Gastrocnemius medialis (tissue), 4 donors: Measurements from ENCODE around the gene KCTD10. TPM values are rescaled to one million over a fixed set of nuclear protein-coding genes. Genes with fewer than 3 reads are reported as not detected.

Experiments
- ATAC-seq, 2 donors: fragments of 150-250 bp; one replicate each; pipeline ENCODE4 v1.9.1; 2016
- DNase-seq, 2 donors: peaks; one replicate each; pipeline ENCODE4 v3.0.0-alpha.2; 2019
- H3K27ac ChIP-seq, 4 donors: fragments of 200-600 bp; sonication (generic); 1 replicate in 1 of 4; 2 replicates in 3 of 4; pipeline ENCODE4 v1.5.1; 2016 to 2018; ENCODE audit warnings: mild to moderate bottlenecking in 2 of 4, moderate library complexity in 1 of 4
- H3K27me3 ChIP-seq, 3 donors: fragments of 200-600 bp; sonication (generic) in 2 of 3; 1 replicate in 1 of 3; 2 replicates in 2 of 3; pipeline versions ENCODE4 v1.5.1 to v1.6.0; 2016 to 2019; ENCODE audit warnings: mild to moderate bottlenecking in 1 of 3, moderate library complexity in 1 of 3
- H3K36me3 ChIP-seq, 2 donors: fragments of 200-600 bp; sonication (generic) in 1 of 2; one replicate each; pipeline ENCODE4 v1.5.1; 2017 to 2018
- H3K4me1 ChIP-seq, 2 donors: fragments of 200-600 bp; sonication (generic) in 1 of 2; one replicate each; pipeline ENCODE4 v1.5.1; 2016 to 2017; ENCODE audit warnings: mild to moderate bottlenecking in 2 of 2
- H3K4me3 ChIP-seq, 4 donors: fragments of 200-600 bp; sonication (generic) in 3 of 4; 1 replicate in 1 of 4; 2 replicates in 3 of 4; pipeline ENCODE4 v1.5.1; 2016 to 2019; ENCODE audit warnings: mild to moderate bottlenecking in 2 of 4
- H3K9me3 ChIP-seq, 3 donors: fragments of 200-600 bp; sonication (generic) in 2 of 3; 1 replicate in 1 of 3; 2 replicates in 2 of 3; pipeline ENCODE4 v1.5.1; 2016 to 2019
- CTCF ChIP-seq, 5 experiments: fragments of 450-650 bp in 3 of 5; fragments of 200-600 bp in 2 of 5; sonication (generic) in 2 of 5; IDR thresholded peaks in 4 of 5; conservative IDR thresholded peaks in 1 of 5; 1 replicate in 4 of 5; 2 replicates in 1 of 5; pipeline ENCODE4 v1.5.1; 2016 to 2019; ENCODE audit warnings: antibody characterized with exemption in 5 of 5, mild to moderate bottlenecking in 3 of 5, moderate library complexity in 3 of 5
- POLR2A ChIP-seq, 2 donors: fragments of 450-650 bp; IDR thresholded peaks; one replicate each; pipeline ENCODE4 v1.6.1; 2017; ENCODE audit warnings: antibody characterized with exemption in 2 of 2, mild to moderate bottlenecking in 2 of 2, moderate library complexity in 2 of 2
- in situ Hi-C, 4 donors: fragments of 200-750 bp; cut with MboI; loops; one replicate each; pipeline versions ENCODE4 v1.15.0 to v1.8.0; 2017; ENCODE audit warnings: low sequenced_read_pairs in 4 of 4
- intact Hi-C: fragments of 100-400 bp; cut with DNase I; formaldehyde crosslinking; loops from one replicate; pipeline ENCODE4 v1.15.1; 2023; ENCODE audit warnings: low total_unique reads
- total RNA-seq, 4 donors: library from RNA; depleted of rRNA; stranded (reverse); fragments of >200 nt; gene quantifications; one replicate each; pipeline versions ENCODE4 v1.1.0 to v1.2.3, GENCODE V29; 2016

KCTD10 gene
- total RNA-seq, 4 donors from 2014 or later: 7.5 to 14.8 (median 10.6) TPM

DNA sequence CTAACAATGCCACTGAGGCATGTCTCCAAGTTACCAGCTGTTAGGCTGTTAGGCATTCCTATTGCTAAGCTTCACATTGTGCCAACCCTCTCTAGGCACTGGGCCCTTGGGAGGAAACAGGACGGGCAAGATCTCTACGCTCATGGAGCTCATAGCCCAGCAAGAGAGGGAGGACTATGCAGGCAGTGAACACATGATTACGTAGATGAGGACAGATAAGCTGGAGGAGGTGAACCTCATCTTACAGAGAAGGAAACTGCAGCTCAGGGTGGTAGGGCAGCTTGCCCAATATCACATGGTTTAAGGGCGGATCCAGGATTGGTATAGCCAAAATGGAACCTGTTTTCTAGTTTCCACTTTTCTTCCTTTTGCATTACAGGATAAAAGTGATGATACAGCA lies 8.1 kb upstream of the KCTD10 start:
- ATAC-seq (no peak), DNase-seq (no peak)
- TF ChIP-seq POLR2A (IDR thresholded peaks at IDR 0.05) (no peak), CTCF (IDR thresholded peaks at IDR 0.05 in 4 of 5, conservative IDR thresholded peaks at IDR 0.05 in 1 of 5) (no peak)
- H3K27me3 ChIP-seq: no peaks in the 10 kb centered on the region
- in situ Hi-C loops: no loop called here
- intact Hi-C loops: no loop called here
- H3K27ac ChIP-seq: no peak overlapping the region
- H3K36me3 ChIP-seq: peaks cover 0 to 80% of the 10 kb centered on the region in 2 donors
- H3K4me3 ChIP-seq: no peak overlapping the region
- no peaks in the 10 kb centered on the region for H3K9me3 ChIP-seq
- H3K4me1 ChIP-seq: peaks cover 0 to 14% of the 10 kb centered on the region in 2 donors

- H3K4me3 ChIP-seq: no peak overlapping the region
- in situ Hi-C loops (no loop called here), intact Hi-C loops (no loop called here)
- H3K27ac ChIP-seq: no peak overlapping the region
- no peak for TF ChIP-seq CTCF (IDR thresholded peaks at IDR 0.05 in 4 of 5, conservative IDR thresholded peaks at IDR 0.05 in 1 of 5)
- TF ChIP-seq POLR2A (IDR thresholded peaks at IDR 0.05): no peak
- peaks cover 11 to 12% of the 10 kb centered on the region in 2 donors for H3K4me1 ChIP-seq
- H3K36me3 ChIP-seq: peaks cover 0 to 62% of the 10 kb centered on the region in 2 donors
- H3K9me3 ChIP-seq: no peaks in the 10 kb centered on the region
- DNase-seq (no peak), ATAC-seq (no peak)
- H3K27me3 ChIP-seq: no peaks in the 10 kb centered on the region
Measured at GRCh38 chr12:109483346-109483745, 6.2 kb upstream of the KCTD10 start.

GRCh38 chr12:109482894-109483293 lies 5.8 kb upstream of the KCTD10 start:
- in situ Hi-C loops: no loop called here
- ATAC-seq: no peak

GRCh38 chr12:109482491-109482890 lies 5.4 kb upstream of the KCTD10 start:
- peaks cover 0 to 53% of the 10 kb centered on the region in 2 donors for H3K36me3 ChIP-seq
- TF ChIP-seq CTCF (IDR thresholded peaks at IDR 0.05 in 4 of 5, conservative IDR thresholded peaks at IDR 0.05 in 1 of 5) (no peak), POLR2A (IDR thresholded peaks at IDR 0.05) (no peak)
- H3K4me1 ChIP-seq: peaks cover 15% of the 10 kb centered on the region in 2 donors
- no peaks in the 10 kb centered on the region for H3K9me3 ChIP-seq
- H3K27ac ChIP-seq: no peak overlapping the region
- H3K27me3 ChIP-seq: no peaks in the 10 kb centered on the region
- intact Hi-C loops: no loop called here
- H3K4me3 ChIP-seq: no peak overlapping the region
- no peak for DNase-seq
- no peak for ATAC-seq
- in situ Hi-C loops: no loop called here

More at GRCh38 chr12:109482894-109483293, 5.8 kb upstream of the KCTD10 start:
- Histone ChIP-seq H3K27ac (no peak overlapping the region), H3K36me3 (peaks cover 0 to 57% of the 10 kb centered on the region in 2 donors), H3K9me3 (no peaks in the 10 kb centered on the region), H3K27me3 (no peaks in the 10 kb centered on the region), H3K4me1 (peaks cover 15% of the 10 kb centered on the region in 2 donors), H3K4me3 (no peak overlapping the region)
- DNase-seq: no peak
- intact Hi-C loops: no loop called here
- TF ChIP-seq CTCF (IDR thresholded peaks at IDR 0.05 in 4 of 5, conservative IDR thresholded peaks at IDR 0.05 in 1 of 5) (no peak), POLR2A (IDR thresholded peaks at IDR 0.05) (no peak)

GRCh38 chr12:109481863-109482262 lies 4.8 kb upstream of the KCTD10 start:
- no peak overlapping the region for H3K4me3 ChIP-seq
- H3K27me3 ChIP-seq: no peaks in the 10 kb centered on the region
- DNase-seq (no peak), ATAC-seq (no peak)
- intact Hi-C loops (no loop called here), in situ Hi-C loops (no loop called here)
- H3K9me3 ChIP-seq: no peaks in the 10 kb centered on the region
- TF ChIP-seq CTCF (IDR thresholded peaks at IDR 0.05 in 4 of 5, conservative IDR thresholded peaks at IDR 0.05 in 1 of 5) (no peak), POLR2A (IDR thresholded peaks at IDR 0.05) (no peak)
- peaks cover 0 to 47% of the 10 kb centered on the region in 2 donors for H3K36me3 ChIP-seq
- no peak overlapping the region for H3K27ac ChIP-seq
- peaks cover 15% of the 10 kb centered on the region in 2 donors for H3K4me1 ChIP-seq
